HEK293 (cell line): ENCODE results near the gene PSMD12.
A peak's percentile ranks its signal among the peaks of the same experiment; 100 is the strongest.

ENCODE experiments used
- BCL6B ChIP-seq: fragments of 450-650 bp; formaldehyde crosslinking; IDR thresholded peaks from 2 replicates; pipeline ENCODE4 v1.5.1; 2017; ENCODE audit warnings: missing biosample characterization, missing genetic modification characterization
- FEZF1 ChIP-seq: fragments of 450-650 bp; formaldehyde crosslinking; IDR thresholded peaks from 2 replicates; pipeline ENCODE4 v1.5.1; 2016; ENCODE audit warnings: missing biosample characterization, missing genetic modification characterization
- MYNN ChIP-seq: fragments of 450-650 bp; formaldehyde crosslinking; IDR thresholded peaks from 2 replicates; pipeline ENCODE4 v1.5.1; 2016; ENCODE audit warnings: missing biosample characterization, missing genetic modification characterization, borderline replicate concordance
- OSR2 ChIP-seq: fragments of 450-650 bp; formaldehyde crosslinking; IDR thresholded peaks from 2 replicates; pipeline ENCODE4 v1.5.1; 2016; ENCODE audit warnings: missing biosample characterization, missing genetic modification characterization
- PATZ1 ChIP-seq: fragments of 450-650 bp; formaldehyde crosslinking; IDR thresholded peaks from 2 replicates; pipeline ENCODE4 v1.5.1; 2016; ENCODE audit warnings: missing biosample characterization, missing genetic modification characterization
- PRDM2 ChIP-seq: fragments of 450-650 bp; formaldehyde crosslinking; IDR thresholded peaks from 2 replicates; pipeline ENCODE4 v1.5.1; 2016; ENCODE audit warnings: missing biosample characterization, missing genetic modification characterization, borderline replicate concordance
- ZBTB20 ChIP-seq: fragments of 450-650 bp; formaldehyde crosslinking; IDR thresholded peaks from 2 replicates; pipeline ENCODE4 v1.5.1; 2016; ENCODE audit warnings: missing biosample characterization, missing genetic modification characterization
- ZBTB26 ChIP-seq: fragments of 450-650 bp; formaldehyde crosslinking; optimal IDR thresholded peaks from 2 replicates; pipeline ENCODE3; 2016; ENCODE audit warnings: missing biosample characterization, mild to moderate bottlenecking, missing genetic modification characterization
- ZBTB8A ChIP-seq: fragments of 450-650 bp; formaldehyde crosslinking; IDR thresholded peaks from 2 replicates; pipeline ENCODE4 v1.5.1; 2016; ENCODE audit warnings: missing biosample characterization, missing genetic modification characterization
- ZFP69B ChIP-seq: fragments of 450-650 bp; formaldehyde crosslinking; IDR thresholded peaks from 2 replicates; pipeline ENCODE4 v1.5.1; 2016; ENCODE audit warnings: missing biosample characterization, missing genetic modification characterization
- ZNF114 ChIP-seq: fragments of 450-650 bp; formaldehyde crosslinking; IDR thresholded peaks from 2 replicates; pipeline ENCODE4 v1.5.0; 2017; ENCODE audit warnings: missing biosample characterization, missing genetic modification characterization
- ZNF175 ChIP-seq: fragments of 450-650 bp; formaldehyde crosslinking; IDR thresholded peaks from 2 replicates; pipeline ENCODE4 v1.5.1; 2016; ENCODE audit warnings: missing biosample characterization, missing genetic modification characterization
- ZNF184 ChIP-seq: fragments of 450-650 bp; IDR thresholded peaks from 2 replicates; pipeline ENCODE4 v1.5.1; 2018; ENCODE audit warnings: missing biosample characterization, mild to moderate bottlenecking, missing genetic modification characterization
- ZNF280D ChIP-seq: fragments of 450-650 bp; formaldehyde crosslinking; IDR thresholded peaks from 2 replicates; pipeline ENCODE4 v1.5.1; 2016; ENCODE audit warnings: missing biosample characterization, missing genetic modification characterization
- ZNF341 ChIP-seq: fragments of 450-650 bp; formaldehyde crosslinking; IDR thresholded peaks from 2 replicates; pipeline ENCODE4; 2016; ENCODE audit warnings: low read depth, missing biosample characterization, missing genetic modification characterization
- ZNF561 ChIP-seq: fragments of 450-650 bp; IDR thresholded peaks from 2 replicates; pipeline ENCODE4 v1.5.1; 2018; ENCODE audit warnings: missing biosample characterization, missing genetic modification characterization, borderline replicate concordance
- ZNF571 ChIP-seq: fragments of 450-650 bp; formaldehyde crosslinking; IDR thresholded peaks from 2 replicates; pipeline ENCODE4 v1.5.0; 2017; ENCODE audit warnings: missing biosample characterization, missing genetic modification characterization
- ZNF654 ChIP-seq: fragments of 450-650 bp; formaldehyde crosslinking; IDR thresholded peaks from 2 replicates; pipeline ENCODE4 v1.5.1; 2016; ENCODE audit warnings: low read depth, missing biosample characterization, missing genetic modification characterization
- ZNF791 ChIP-seq: fragments of 450-650 bp; formaldehyde crosslinking; IDR thresholded peaks from 2 replicates; pipeline ENCODE4 v1.5.1; 2016; ENCODE audit warnings: missing biosample characterization, missing genetic modification characterization
- ZNF843 ChIP-seq: fragments of 450-650 bp; formaldehyde crosslinking; IDR thresholded peaks from 2 replicates; pipeline ENCODE4 v1.5.1; 2016; ENCODE audit warnings: missing biosample characterization, missing genetic modification characterization
- TF ChIP-seq, protein P1 (sequence below): fragments of 450-650 bp; formaldehyde crosslinking; IDR thresholded peaks from 2 replicates; pipeline ENCODE4 v1.5.1; 2016; ENCODE audit warnings: missing biosample characterization, missing genetic modification characterization
- TF ChIP-seq, protein P2 (sequence below): fragments of 450-650 bp; formaldehyde crosslinking; IDR thresholded peaks from 2 replicates; pipeline ENCODE4 v1.5.1; 2016; ENCODE audit warnings: missing biosample characterization, missing genetic modification characterization

PSMD12 gene

DNA sequence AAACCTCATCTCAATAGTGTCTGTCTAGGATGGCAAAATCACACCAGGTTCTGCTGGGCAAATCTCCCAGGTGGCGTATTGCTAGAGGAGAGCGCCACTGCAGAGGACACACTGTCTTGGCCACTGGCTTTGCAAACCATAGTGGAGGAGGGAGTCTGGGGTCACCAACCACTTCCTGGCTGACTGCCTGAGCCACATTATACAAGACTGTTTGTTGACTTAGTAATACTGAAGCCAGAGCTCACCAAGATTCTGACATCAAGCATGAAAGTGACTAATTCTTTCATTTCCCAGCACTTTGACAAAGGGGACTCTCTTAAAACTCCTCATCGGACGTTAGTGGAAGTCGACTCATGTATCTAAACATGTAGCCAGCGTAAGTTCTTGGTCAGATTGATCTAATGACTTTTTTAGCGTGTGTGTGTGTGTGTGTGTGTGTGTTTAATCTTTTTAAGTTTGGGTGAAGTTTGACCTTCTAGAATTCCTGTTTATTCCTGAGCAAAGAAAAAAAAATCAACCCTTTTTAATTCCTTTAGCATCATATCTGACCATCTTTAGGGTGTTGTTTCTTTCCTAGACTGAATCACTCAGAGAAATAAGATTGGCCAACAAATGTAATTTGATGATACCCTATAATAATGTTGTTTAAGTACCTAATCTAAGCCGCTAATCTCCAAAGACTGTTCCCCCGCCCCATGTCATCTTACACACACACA, 24.4 kb upstream of the PSMD12 start (continued):
- TF ChIP-seq ZNF341 (tag by site-specific recombination) = no peak
- no peak for TF ChIP-seq FEZF1 (tag by site-specific recombination)
- no peak for TF ChIP-seq ZNF175 (tag by site-specific recombination)
- 0 out of 2 replicates have a peak, but pooled peaks have one; percentile 17 for TF ChIP-seq ZNF561 (tag by site-specific recombination)
- TF ChIP-seq ZNF280D (tag by site-specific recombination) = no peak
- TF ChIP-seq PRDM2 (tag by site-specific recombination) = no peak
- TF ChIP-seq ZNF571 (tag by site-specific recombination) = no peak
- peak; percentile 12; the same call in 1 of the 2 replicates for TF ChIP-seq PATZ1 (tag by site-specific recombination)
- no peak for TF ChIP-seq ZNF114 (tag by site-specific recombination)
- TF ChIP-seq ZNF184 (tag by site-specific recombination) = no peak
- 0 out of 2 replicates have a peak, but pooled peaks have one; percentile 51 for TF ChIP-seq ZFP69B
- TF ChIP-seq, protein P1, sequence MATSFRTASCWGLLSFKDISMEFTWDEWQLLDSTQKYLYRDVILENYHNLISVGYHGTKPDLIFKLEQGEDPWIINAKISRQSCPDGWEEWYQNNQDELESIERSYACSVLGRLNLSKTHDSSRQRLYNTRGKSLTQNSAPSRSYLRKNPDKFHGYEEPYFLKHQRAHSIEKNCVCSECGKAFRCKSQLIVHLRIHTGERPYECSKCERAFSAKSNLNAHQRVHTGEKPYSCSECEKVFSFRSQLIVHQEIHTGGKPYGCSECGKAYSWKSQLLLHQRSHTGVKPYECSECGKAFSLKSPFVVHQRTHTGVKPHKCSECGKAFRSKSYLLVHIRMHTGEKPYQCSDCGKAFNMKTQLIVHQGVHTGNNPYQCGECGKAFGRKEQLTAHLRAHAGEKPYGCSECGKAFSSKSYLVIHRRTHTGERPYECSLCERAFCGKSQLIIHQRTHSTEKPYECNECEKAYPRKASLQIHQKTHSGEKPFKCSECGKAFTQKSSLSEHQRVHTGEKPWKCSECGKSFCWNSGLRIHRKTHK (tag by site-specific recombination) = no peak
- no peak for TF ChIP-seq MYNN (tag by site-specific recombination)
- TF ChIP-seq ZBTB8A (tag by site-specific recombination) = no peak
- TF ChIP-seq ZBTB26 (tag by site-specific recombination) = no peak
- TF ChIP-seq BCL6B = no peak
- TF ChIP-seq ZNF843 (tag by site-specific recombination) = peak; percentile 61
- TF ChIP-seq OSR2 (tag by site-specific recombination) = peak; percentile 71
- TF ChIP-seq, protein P2, sequence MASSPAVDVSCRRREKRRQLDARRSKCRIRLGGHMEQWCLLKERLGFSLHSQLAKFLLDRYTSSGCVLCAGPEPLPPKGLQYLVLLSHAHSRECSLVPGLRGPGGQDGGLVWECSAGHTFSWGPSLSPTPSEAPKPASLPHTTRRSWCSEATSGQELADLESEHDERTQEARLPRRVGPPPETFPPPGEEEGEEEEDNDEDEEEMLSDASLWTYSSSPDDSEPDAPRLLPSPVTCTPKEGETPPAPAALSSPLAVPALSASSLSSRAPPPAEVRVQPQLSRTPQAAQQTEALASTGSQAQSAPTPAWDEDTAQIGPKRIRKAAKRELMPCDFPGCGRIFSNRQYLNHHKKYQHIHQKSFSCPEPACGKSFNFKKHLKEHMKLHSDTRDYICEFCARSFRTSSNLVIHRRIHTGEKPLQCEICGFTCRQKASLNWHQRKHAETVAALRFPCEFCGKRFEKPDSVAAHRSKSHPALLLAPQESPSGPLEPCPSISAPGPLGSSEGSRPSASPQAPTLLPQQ (tag by site-specific recombination) = peak; percentile 17; the same call in 1 of the 2 replicates
- TF ChIP-seq ZNF654 = no peak
- no peak for TF ChIP-seq ZNF791 (tag by site-specific recombination)
- TF ChIP-seq ZBTB20 (tag by site-specific recombination) = no peak
